GM12872 (cell line): Measurements from ENCODE around the gene SLC22A15.

Experiments
- CTCF ChIP-seq: IDR thresholded peaks from 3 replicates; pipeline ENCODE4 v1.5.1; 2011; ENCODE audit warnings: low read depth, mild to moderate bottlenecking, low read length, moderate library complexity; ENCODE audit not compliant: insufficient read depth

Gene SLC22A15

GRCh38 chr1:116107371-116107770, 131.1 kb downstream of the SLC22A15 start:
- TF ChIP-seq CTCF = no peak

GRCh38 chr1:116110567-116111523, 134.5 kb downstream of the SLC22A15 start, which contains the start of gene MAB21L3:
Gene MAB21L3, plus strand, starts transcription at chr1:116111399. Its CDS starts 1,217 bp downstream, at chr1:116112616.
- no peak for TF ChIP-seq CTCF

- TF ChIP-seq CTCF = no peak
These were observed 135.3 kb downstream of the SLC22A15 start for GRCh38 chr1:116111524-116112021.

- TF ChIP-seq CTCF = no peak
These were observed 136.3 kb downstream of the SLC22A15 start for GRCh38 chr1:116112388-116113140.

- TF ChIP-seq CTCF = no peak
These were observed 137.3 kb downstream of the SLC22A15 start for GRCh38 chr1:116113615-116114014.

GRCh38 chr1:116115476-116116439, 139.4 kb downstream of the SLC22A15 start:
- TF ChIP-seq CTCF = no peak
